Upper lobe of left lung (tissue), 4 donors: ENCODE data around the gene TOR3A.

ENCODE experiments used
- EP300 ChIP-seq, 4 donors: sonication (generic); formaldehyde crosslinking; IDR thresholded peaks; one replicate each; pipeline ENCODE4 v1.5.1; 2017; ENCODE audit warnings: antibody characterized with exemption in 4 of 4, control low read depth in 2 of 4
- POLR2A ChIP-seq, 4 donors: fragments of 450-650 bp; IDR thresholded peaks; one replicate each; pipeline ENCODE4 v1.5.1; 2016 to 2017; ENCODE audit warnings: antibody characterized with exemption in 4 of 4, mild to moderate bottlenecking in 2 of 4
- POLR2AphosphoS5 ChIP-seq, 2 donors: sonication (generic); formaldehyde crosslinking; IDR thresholded peaks; one replicate each; pipeline ENCODE4 v1.5.1; 2017; ENCODE audit warnings: antibody characterized with exemption in 2 of 2
- TF ChIP-seq, protein P1 (sequence below), 6 experiments: fragments of 450-650 bp in 4 of 6; fragments of 200-600 bp in 2 of 6; sonication (generic) in 2 of 6; IDR thresholded peaks; one replicate each; pipeline ENCODE4 v1.5.1; 2016 to 2019; ENCODE audit warnings: antibody characterized with exemption in 6 of 6

DNA sequence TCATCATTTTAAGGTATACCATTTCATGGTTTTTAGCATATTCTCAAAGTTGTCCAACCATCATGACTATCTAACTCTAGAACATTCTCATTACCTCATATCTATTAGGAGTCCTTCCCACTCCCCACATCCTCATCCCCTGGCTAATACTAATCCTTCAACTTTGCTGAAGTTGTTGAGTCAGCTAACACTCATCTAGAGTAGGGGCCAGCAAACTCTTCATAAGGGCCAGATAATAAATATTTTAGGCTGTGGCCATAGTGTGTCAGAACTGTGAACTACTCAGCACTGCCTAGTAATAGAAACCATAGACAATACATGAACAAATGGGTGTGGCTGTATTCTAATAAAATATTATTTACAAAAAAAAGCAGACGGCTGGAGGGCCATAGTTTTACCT lies 43.0 kb downstream of the TOR3A start:
- no peak for TF ChIP-seq EP300 (IDR thresholded peaks at IDR 0.05)
- no peak for TF ChIP-seq POLR2A (IDR thresholded peaks at IDR 0.05)
- TF ChIP-seq, protein P1, sequence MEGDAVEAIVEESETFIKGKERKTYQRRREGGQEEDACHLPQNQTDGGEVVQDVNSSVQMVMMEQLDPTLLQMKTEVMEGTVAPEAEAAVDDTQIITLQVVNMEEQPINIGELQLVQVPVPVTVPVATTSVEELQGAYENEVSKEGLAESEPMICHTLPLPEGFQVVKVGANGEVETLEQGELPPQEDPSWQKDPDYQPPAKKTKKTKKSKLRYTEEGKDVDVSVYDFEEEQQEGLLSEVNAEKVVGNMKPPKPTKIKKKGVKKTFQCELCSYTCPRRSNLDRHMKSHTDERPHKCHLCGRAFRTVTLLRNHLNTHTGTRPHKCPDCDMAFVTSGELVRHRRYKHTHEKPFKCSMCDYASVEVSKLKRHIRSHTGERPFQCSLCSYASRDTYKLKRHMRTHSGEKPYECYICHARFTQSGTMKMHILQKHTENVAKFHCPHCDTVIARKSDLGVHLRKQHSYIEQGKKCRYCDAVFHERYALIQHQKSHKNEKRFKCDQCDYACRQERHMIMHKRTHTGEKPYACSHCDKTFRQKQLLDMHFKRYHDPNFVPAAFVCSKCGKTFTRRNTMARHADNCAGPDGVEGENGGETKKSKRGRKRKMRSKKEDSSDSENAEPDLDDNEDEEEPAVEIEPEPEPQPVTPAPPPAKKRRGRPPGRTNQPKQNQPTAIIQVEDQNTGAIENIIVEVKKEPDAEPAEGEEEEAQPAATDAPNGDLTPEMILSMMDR (IDR thresholded peaks at IDR 0.05): no peak
- TF ChIP-seq POLR2AphosphoS5 (IDR thresholded peaks at IDR 0.05): no peak
